ENCODE data around the gene USF3. TPM values are rescaled to one million over a fixed set of nuclear protein-coding genes. Genes with fewer than 3 reads are reported as not detected.

USF3 gene
- total and polyA plus RNA-seq, 2 of the 8 experiments (the other 6 are each of a cell fraction or from before 2014, with no cell fraction given): 9.6 to 18.5 TPM

DNA sequence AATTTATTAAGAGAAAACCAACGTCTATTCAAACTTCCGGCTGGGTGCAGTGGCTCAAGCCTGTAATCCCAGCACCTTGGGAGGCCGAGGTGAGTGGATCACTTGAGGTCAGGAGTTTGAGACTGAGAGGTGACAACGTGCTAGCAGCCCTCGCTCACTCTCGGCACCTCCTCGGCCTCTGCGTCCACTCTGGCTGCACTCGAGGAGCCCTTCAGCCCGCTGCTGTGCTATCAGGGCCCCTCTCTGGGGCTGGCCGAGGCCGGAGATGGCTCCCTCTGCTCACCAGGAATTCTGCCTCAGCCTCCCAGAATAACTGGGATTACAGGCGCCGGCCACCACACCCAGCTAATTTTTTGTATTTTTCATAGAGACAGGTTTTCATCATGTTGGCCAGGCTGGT is 58.7 kb downstream of the USF3 start:
- H3K27me3 ChIP-seq (replicated peaks in 1 of 4; ENCODE audit: control insufficient read depth in 3 of 4, extremely low read depth in 1 of 4, insufficient read depth in 3 of 4, low read length in 3 of 4): no peaks in the 10 kb centered on the region
- no peak for TF ChIP-seq SUZ12 (IDR thresholded peaks at IDR 0.05; ENCODE audit: low read length)
- no peak for TF ChIP-seq TEAD4 (IDR thresholded peaks at IDR 0.05; ENCODE audit: low read depth, low read length)
- TF ChIP-seq KDM5A (IDR thresholded peaks at IDR 0.05; ENCODE audit: low read length): no peak
- 94% methylated on average over 14 of the region's 14 CpGs; no CpG with 5 or more reads in 1 of the 2 experiments for WGBS, 2 experiments (ENCODE audit: extremely low coverage in 1 of 2, insufficient coverage in 1 of 2, insufficient read length in 1 of 2, insufficient replicate concordance in 2 of 2, low coverage in 1 of 2, low lambda C conversion rate in 2 of 2, missing lambda C conversion rate in 1 of 2)

More for the DNA sequence above, 58.7 kb downstream of the USF3 start:
- no peaks in the 10 kb centered on the region; a peak in 1 of 4 replicates for H3K9me3 ChIP-seq (ENCODE audit: insufficient read depth in 2 of 2, low read depth in 1 of 2, low read length in 1 of 2)
- no peak overlapping the region for H3K18ac ChIP-seq (ENCODE audit: extremely low read depth, low read length)
- FAIRE-seq (no peak), DNase-seq (ENCODE audit: low read depth in 1 of 2, low spot score in 2 of 2) (no peak)
- H2BK120ac ChIP-seq (replicated peaks; ENCODE audit: low read depth, low read length): no peak overlapping the region
- no peak overlapping the region for H3K9ac ChIP-seq (replicated peaks in 1 of 4; ENCODE audit: extremely low read depth in 1 of 4, low read depth in 3 of 4, low read length in 3 of 4)
- ChIA-PET CTCF (ENCODE audit: partially characterized antibody) (interaction anchor here (3.1 kb wide), 1 partner anchor 10 kb away, joined by 10 read pairs; no protein-coding TSS in a partner anchor), POLR2A (ENCODE audit: partially characterized antibody) (no interaction called here)
- H3K4me3 ChIP-seq (ENCODE audit: extremely low read depth in 1 of 4, insufficient read depth in 2 of 4, low read depth in 3 of 4, low read length in 4 of 4): no peak overlapping the region
- H2AFZ ChIP-seq (ENCODE audit: low read length): no peak overlapping the region
- no peaks in the 10 kb centered on the region for H3K79me1 ChIP-seq (ENCODE audit: low read depth, low read length)
- no peak overlapping the region for H3K4me2 ChIP-seq (ENCODE audit: insufficient read depth in 1 of 2, low read depth in 2 of 2, low read length in 2 of 2)
- H4K8ac ChIP-seq (ENCODE audit: extremely low read depth, insufficient read depth, low read length): no peak overlapping the region
- no peak overlapping the region for H3K27ac ChIP-seq (ENCODE audit: low read depth, low read length)
- H4K91ac ChIP-seq (replicated peaks; ENCODE audit: insufficient read length, low read length): no peak overlapping the region
- no peak overlapping the region for H2BK15ac ChIP-seq (ENCODE audit: low read length)
- H3K56ac ChIP-seq (replicated peaks; ENCODE audit: insufficient read length, low read depth, low read length): no peak overlapping the region
- no peak overlapping the region for H2BK20ac ChIP-seq (ENCODE audit: low read length)
- H4K20me1 ChIP-seq (replicated peaks in 1 of 2; ENCODE audit: control insufficient read depth in 1 of 2, insufficient read depth in 2 of 2, low read length in 2 of 2): no peaks in the 10 kb centered on the region
- no peak overlapping the region for H2BK12ac ChIP-seq (ENCODE audit: low read depth, low read length)
- no peak overlapping the region for H3K14ac ChIP-seq (ENCODE audit: insufficient read length)
- H3K23me2 ChIP-seq (ENCODE audit: low read depth, low read length): no peaks in the 10 kb centered on the region
- no peaks in the 10 kb centered on the region for H3K4me1 ChIP-seq (replicated peaks in 1 of 4; ENCODE audit: control insufficient read depth in 3 of 4, insufficient read depth in 4 of 4, low read length in 3 of 4)
- H2BK5ac ChIP-seq (ENCODE audit: low read depth, low read length): no peak overlapping the region
- no peak overlapping the region for H4K5ac ChIP-seq (ENCODE audit: insufficient read length, low read depth, low read length)
- H3K4ac ChIP-seq (replicated peaks; ENCODE audit: insufficient read length, low read depth, low read length): no peak overlapping the region
- no peaks in the 10 kb centered on the region for H3K36me3 ChIP-seq (ENCODE audit: control insufficient read depth in 2 of 4, insufficient read depth in 4 of 4, low read length in 3 of 4)
- H3K23ac ChIP-seq (ENCODE audit: insufficient read length): no peak overlapping the region
- no peak overlapping the region for H2AK5ac ChIP-seq (ENCODE audit: low read depth, low read length)
- no peaks in the 10 kb centered on the region for H3K79me2 ChIP-seq (ENCODE audit: control insufficient read depth in 1 of 2, insufficient read depth in 2 of 2, low read length in 2 of 2)

All from H1 (cell line).